Measurements from ENCODE around the gene PHETA2. TPM values are rescaled to one million over a fixed set of nuclear protein-coding genes. Genes with fewer than 3 reads are reported as not detected.

The PHETA2 gene
- total RNA-seq, 1 experiment from 2014 or later = 2.6 TPM

GRCh38 chr22:42061041-42061440, 13.0 kb upstream of the PHETA2 start:
- Histone ChIP-seq H2BK120ac (ENCODE audit: low read depth, low read length, poor library complexity, severe bottlenecking) (no peak overlapping the region), H3T11ph (ENCODE audit: low read length) (no peak overlapping the region), H3K9ac (ENCODE audit: extremely low read depth, insufficient read length, low read length) (no peak overlapping the region), H3K79me2 (ENCODE audit: insufficient read depth, low read length) (no peaks in the 10 kb centered on the region), H2BK12ac (ENCODE audit: insufficient read length, low read depth, low read length) (no peak overlapping the region), H3K4me2 (ENCODE audit: insufficient read depth, insufficient read length, low read length) (no peak overlapping the region), H3K27me3 (ENCODE audit: insufficient read depth, low read length) (no peaks in the 10 kb centered on the region), H2AFZ (ENCODE audit: low read length) (no peak overlapping the region), H3K9me3 (ENCODE audit: control insufficient read depth, low read depth, low read length) (no peaks in the 10 kb centered on the region), H3K23me2 (ENCODE audit: insufficient read length, low read depth, low read length, poor library complexity, severe bottlenecking) (no peaks in the 10 kb centered on the region), H4K8ac (replicated peaks; ENCODE audit: insufficient read length, low read depth, low read length) (no peak overlapping the region), H2BK5ac (ENCODE audit: insufficient read length, low read length) (no peak overlapping the region), H3K4me1 (ENCODE audit: insufficient read depth, low read length) (peaks cover 10% of the 10 kb centered on the region; the same call in 1 of the 2 replicates), H3K18ac (ENCODE audit: insufficient read length, low read depth, low read length) (no peak overlapping the region), H2BK20ac (ENCODE audit: low read depth, low read length, poor library complexity, severe bottlenecking) (no peak overlapping the region), H2AK5ac (ENCODE audit: insufficient read length, low read length) (no peak overlapping the region), H3K79me1 (ENCODE audit: insufficient read depth, low read depth, low read length, poor library complexity, severe bottlenecking) (no peaks in the 10 kb centered on the region), H3K14ac (ENCODE audit: insufficient read depth, low read length) (no peak overlapping the region), H4K91ac (ENCODE audit: insufficient read length, low read depth, low read length) (no peak overlapping the region), H4K5ac (ENCODE audit: insufficient read length, low read depth, low read length) (no peak overlapping the region), H4K20me1 (ENCODE audit: control insufficient read depth, insufficient read depth, insufficient read length) (peaks cover 5% of the 10 kb centered on the region), H3K27ac (ENCODE audit: insufficient read length, low read depth, low read length) (no peak overlapping the region), H2BK15ac (ENCODE audit: low read depth, low read length) (no peak overlapping the region), H3K4ac (ENCODE audit: low read depth, low read length) (no peak overlapping the region), H3K56ac (ENCODE audit: insufficient read length, low read depth, low read length) (no peak overlapping the region), H3K23ac (ENCODE audit: insufficient read length, low read depth, low read length) (no peak overlapping the region)
- no peak for DNase-seq
- WGBS (ENCODE audit: extremely low coverage, insufficient read length, low lambda C conversion rate) = no CpG with 5 or more reads among the region's 7 CpGs
- TF ChIP-seq, protein P1, sequence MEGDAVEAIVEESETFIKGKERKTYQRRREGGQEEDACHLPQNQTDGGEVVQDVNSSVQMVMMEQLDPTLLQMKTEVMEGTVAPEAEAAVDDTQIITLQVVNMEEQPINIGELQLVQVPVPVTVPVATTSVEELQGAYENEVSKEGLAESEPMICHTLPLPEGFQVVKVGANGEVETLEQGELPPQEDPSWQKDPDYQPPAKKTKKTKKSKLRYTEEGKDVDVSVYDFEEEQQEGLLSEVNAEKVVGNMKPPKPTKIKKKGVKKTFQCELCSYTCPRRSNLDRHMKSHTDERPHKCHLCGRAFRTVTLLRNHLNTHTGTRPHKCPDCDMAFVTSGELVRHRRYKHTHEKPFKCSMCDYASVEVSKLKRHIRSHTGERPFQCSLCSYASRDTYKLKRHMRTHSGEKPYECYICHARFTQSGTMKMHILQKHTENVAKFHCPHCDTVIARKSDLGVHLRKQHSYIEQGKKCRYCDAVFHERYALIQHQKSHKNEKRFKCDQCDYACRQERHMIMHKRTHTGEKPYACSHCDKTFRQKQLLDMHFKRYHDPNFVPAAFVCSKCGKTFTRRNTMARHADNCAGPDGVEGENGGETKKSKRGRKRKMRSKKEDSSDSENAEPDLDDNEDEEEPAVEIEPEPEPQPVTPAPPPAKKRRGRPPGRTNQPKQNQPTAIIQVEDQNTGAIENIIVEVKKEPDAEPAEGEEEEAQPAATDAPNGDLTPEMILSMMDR (conservative IDR thresholded peaks at IDR 0.05) = no peak
- Mint-ChIP-seq H3K4me3 (no peak overlapping the region), H3K4me1 (peaks cover 13% of the 10 kb centered on the region in 2 experiments), H3K27me3 (ENCODE audit: low read depth) (peaks cover 7% of the 10 kb centered on the region), H3K27ac (peak overlapping the region in 1 of 3 experiments; percentile 23; a peak in 1 of 7 replicates), H3K9me3 (peaks cover 19 to 20% of the 10 kb centered on the region in 2 experiments), H3K36me3 (ENCODE audit: insufficient read depth in 1 of 3, low read depth in 3 of 3) (peaks cover 39 to 68% (median 65%) of the 10 kb centered on the region in 3 experiments)

Measured in H9 (cell line).